T-helper 1 cell treated with Interleukin-12 subunit alpha and Interleukin-12 subunit beta and Interleukin-4 antibody, amounts not matched to agents 30 ng/mL and 1 ng/mL, for 36 hours (primary cell): ENCODE data around the gene ETV4. TPM values are rescaled to one million over a fixed set of nuclear protein-coding genes. Genes with fewer than 3 reads are reported as not detected.
"Not testable (repeated sequence)": the region's sequence is repeated elsewhere in the genome, so short reads cannot be mapped to it uniquely, and the experiment has no call there.

ENCODE experiments used
- intact Hi-C: fragments of 100-400 bp; cut with micrococcal nuclease; formaldehyde crosslinking; loops from one replicate; pipeline ENCODE4 v1.15.1; 2024
- total RNA-seq: library from RNA; stranded (reverse); gene quantifications from 2 replicates; pipeline ENCODE4 v1.2.3, GENCODE V29; 2022

ETV4 gene
- total RNA-seq, 1 donor from 2014 or later = 0.71 TPM

GRCh38 chr17:43521389-43521788, 24.8 kb downstream of the ETV4 start:
- intact Hi-C loops = no loop called here

DNA sequence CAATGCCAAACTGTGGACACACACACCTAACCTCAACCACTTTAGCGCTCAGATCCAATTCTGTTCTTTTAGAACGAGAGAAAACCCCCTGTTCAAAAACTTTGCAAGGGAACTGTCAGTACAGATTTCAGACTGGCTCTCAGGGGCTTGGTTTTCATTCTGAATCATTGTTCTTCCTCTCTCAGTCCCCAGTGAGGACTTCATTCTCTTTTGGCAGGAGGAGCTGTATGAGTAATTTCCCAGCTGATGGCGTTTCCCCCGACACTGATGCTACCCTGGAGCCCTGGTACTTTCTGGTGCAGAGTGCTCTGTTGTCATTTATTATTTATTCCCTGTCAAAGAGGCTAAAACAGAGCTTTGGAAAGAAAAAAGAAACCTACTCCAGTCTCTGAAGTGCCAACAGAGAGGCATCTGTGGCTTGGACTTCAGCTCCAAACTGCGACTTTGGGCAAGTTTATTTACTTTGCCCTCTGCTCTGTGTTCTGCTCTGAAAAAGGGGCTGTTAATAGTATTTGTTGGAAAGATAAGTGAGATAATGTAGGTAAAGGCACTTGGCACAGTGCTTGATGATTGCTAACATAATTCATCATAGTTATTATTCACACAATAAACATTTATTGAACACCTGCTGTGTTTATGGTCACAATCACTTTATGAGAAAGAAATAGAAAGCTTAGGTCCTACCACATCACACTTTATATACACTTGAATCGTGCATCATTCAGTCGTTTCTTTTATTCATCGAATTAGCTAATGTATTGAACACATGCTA, 28.3 kb downstream of the ETV4 start:
- intact Hi-C loops = no loop called here

- intact Hi-C loops = no loop called here
These were observed 29.0 kb downstream of the ETV4 start for GRCh38 chr17:43517161-43517560.

DNA sequence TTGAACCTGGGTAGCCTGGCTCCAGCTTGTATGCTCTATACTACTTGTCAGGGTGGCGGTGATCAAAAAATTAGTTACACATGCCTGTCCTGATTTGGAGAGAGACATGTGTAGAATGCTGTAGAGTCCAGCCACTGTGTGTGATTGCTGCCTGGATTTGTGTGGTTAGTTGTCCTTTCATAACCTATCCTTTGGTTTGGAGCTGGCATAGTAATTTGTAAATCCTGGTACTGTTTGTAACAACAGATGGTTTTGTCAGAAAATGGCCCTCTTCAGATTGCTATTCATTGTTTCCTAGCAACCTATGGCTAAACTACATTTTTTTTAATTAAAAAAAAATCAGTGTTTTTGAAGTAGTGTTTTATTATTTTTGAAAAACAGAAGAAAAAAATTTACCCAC, 30.5 kb downstream of the ETV4 start:
- intact Hi-C loops = no loop called here

DNA sequence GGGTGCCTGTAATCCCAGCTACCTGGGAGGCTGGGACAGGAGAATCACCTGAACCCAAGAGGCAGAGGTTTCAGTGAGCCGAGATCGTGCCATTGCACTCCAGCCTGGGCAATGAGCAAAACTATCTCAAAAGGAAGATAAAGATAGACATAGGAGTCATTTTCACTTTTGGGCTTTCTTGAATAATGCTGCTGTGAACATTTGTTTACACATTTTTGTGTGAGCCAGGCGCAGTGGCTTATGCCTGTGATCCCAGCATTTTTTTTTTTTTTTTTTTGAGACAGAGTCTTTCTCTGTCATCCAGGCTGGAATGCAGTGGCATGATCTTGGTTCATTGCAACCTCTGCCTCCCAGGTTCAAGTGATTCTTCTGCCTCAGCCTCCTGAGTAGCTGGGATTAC, 34.9 kb downstream of the ETV4 start:
- intact Hi-C loops = not testable (repeated sequence)

- intact Hi-C loops = not testable (repeated sequence)
These were observed 36.7 kb downstream of the ETV4 start for GRCh38 chr17:43509440-43509839.

- intact Hi-C loops = no loop called here
These were observed 55.5 kb downstream of the ETV4 start for GRCh38 chr17:43490621-43491020.

DNA sequence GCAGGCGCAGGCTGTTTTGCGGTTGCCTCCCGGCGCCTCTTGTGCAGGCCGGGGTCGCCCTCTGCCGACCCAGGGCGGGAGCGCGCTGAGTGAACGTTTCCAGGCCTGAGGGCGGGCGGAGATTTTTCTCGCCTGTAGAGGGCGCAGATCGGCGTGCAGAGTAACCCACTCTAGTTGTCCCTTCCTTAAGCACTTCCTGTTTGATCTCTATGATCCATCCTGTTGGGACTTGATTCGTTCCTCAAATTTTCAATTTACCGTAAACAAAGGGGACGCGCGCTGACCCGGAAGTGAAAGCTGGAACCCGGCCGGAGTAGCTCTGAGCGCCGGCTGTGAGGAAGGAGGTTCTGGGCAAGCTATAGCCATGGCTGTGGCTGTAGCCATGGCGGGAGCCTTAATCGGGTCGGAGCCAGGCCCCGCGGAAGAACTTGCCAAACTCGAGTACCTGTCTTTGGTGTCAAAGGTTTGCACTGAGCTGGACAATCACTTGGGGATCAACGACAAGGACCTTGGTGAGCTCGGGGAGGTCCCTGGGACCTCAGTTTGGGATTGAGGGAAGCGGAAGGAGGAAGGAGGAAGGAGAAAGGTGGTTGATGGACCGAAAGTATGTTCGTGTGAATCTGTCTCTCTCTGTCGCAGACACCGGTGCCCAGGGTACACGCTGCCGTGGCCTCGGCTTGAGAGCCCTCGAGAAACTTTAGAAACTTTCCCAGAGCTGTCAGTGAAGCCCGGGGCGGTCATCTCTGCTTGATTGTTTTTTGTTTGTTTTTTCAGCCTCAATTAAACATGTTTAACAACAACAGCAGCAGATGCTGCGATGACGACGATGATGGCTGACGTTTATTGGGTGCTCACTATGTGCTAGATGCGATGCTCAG, 62.2 kb downstream of the ETV4 start, which contains the start of gene DHX8:
Gene DHX8, plus strand, starts transcription at position 302 of the 878 bp plus-strand sequence. Its CDS starts 63 bp downstream, at position 365.
- intact Hi-C loops = loop anchor here (1.0 to 10.0 kb wide), 16 partner anchors 63 to 919 kb away; partner anchors contain the start of genes ARL4D, BRCA1, COASY and ETV4

- intact Hi-C loops = loop anchor here (1.0 to 10.0 kb wide), 16 partner anchors 65 to 918 kb away; partner anchors contain the start of genes ARL4D, BRCA1, COASY and ETV4
These were observed 63.8 kb downstream of the ETV4 start for GRCh38 chr17:43482103-43483012.

GRCh38 chr17:43479948-43480347, 66.2 kb downstream of the ETV4 start:
- intact Hi-C loops = loop anchor here (5.0 to 10.0 kb wide), 4 partner anchors 67 to 915 kb away; partner anchors contain the start of genes COASY, ETV4, MLX and NAGS

Other genes starting within 250 kb of the ETV4 start
- gene ARL4D, start 147.3 kb downstream of the ETV4 start, total RNA-seq = 3.8 and 5.0 TPM in 2 replicates
- gene DHX8, start 62.4 kb downstream of the ETV4 start, total RNA-seq = 65.1 and 65.9 TPM in 2 replicates
- gene MEOX1, start 115.6 kb upstream of the ETV4 start, total RNA-seq = 0.47 and 0.49 TPM in 2 replicates
- gene SOST, start 212.5 kb upstream of the ETV4 start, total RNA-seq = not detected in 2 replicates
- gene DUSP3, start 232.6 kb upstream of the ETV4 start, total RNA-seq = 4.6 and 5.2 TPM in 2 replicates
- gene CFAP97D1, start 234.1 kb upstream of the ETV4 start, total RNA-seq = not detected in 2 replicates